Sigmoid colon (tissue), 7 donors: ENCODE data around the gene S100A6. TPM values are rescaled to one million over a fixed set of nuclear protein-coding genes. Genes with fewer than 3 reads are reported as not detected.

Source experiments
- DNase-seq: peaks from one replicate; pipeline ENCODE4 v3.0.0-alpha.2; 2019
- H3K27ac ChIP-seq, 4 donors: fragments of 200-600 bp; sonication (generic); one replicate each; pipeline ENCODE4 v1.5.1; 2016 to 2019; ENCODE audit warnings: mild to moderate bottlenecking in 1 of 4
- H3K27me3 ChIP-seq, 3 donors: fragments of 200-600 bp; sonication (generic); one replicate each; pipeline ENCODE4 v1.5.1; 2019; ENCODE audit warnings: mild to moderate bottlenecking in 1 of 3
- H3K36me3 ChIP-seq, 4 donors: fragments of 200-600 bp; sonication (generic); one replicate each; pipeline ENCODE4 v1.5.1; 2016 to 2019
- H3K4me1 ChIP-seq, 4 donors: fragments of 200-600 bp; sonication (generic); one replicate each; pipeline ENCODE4 v1.5.1; 2017 to 2019
- H3K4me3 ChIP-seq, 4 donors: fragments of 200-600 bp; sonication (generic); one replicate each; pipeline ENCODE4 v1.5.1; 2017 to 2019; ENCODE audit warnings: mild to moderate bottlenecking in 2 of 4, moderate library complexity in 1 of 4
- H3K9me3 ChIP-seq, 4 donors: fragments of 200-600 bp in 3 of 4; sonication (generic) in 3 of 4; one replicate each; pipeline versions ENCODE4 v1.5.1 to v1.6.1; 2013 to 2019
- CTCF ChIP-seq, 4 experiments: fragments of 450-650 bp in 3 of 4; fragments of 200-600 bp in 1 of 4; IDR thresholded peaks; one replicate each; pipeline ENCODE4 v1.5.1; 2016 to 2019; ENCODE audit warnings: antibody characterized with exemption in 4 of 4, mild to moderate bottlenecking in 3 of 4, moderate library complexity in 2 of 4
- EP300 ChIP-seq, 4 donors: sonication (generic); formaldehyde crosslinking; IDR thresholded peaks; one replicate each; pipeline ENCODE4 v1.6.1; 2017; ENCODE audit warnings: antibody characterized with exemption in 4 of 4
- POLR2A ChIP-seq, 2 donors: fragments of 450-650 bp; IDR thresholded peaks; one replicate each; pipeline ENCODE4 v1.6.1; 2016; ENCODE audit warnings: antibody characterized with exemption in 2 of 2, mild to moderate bottlenecking in 2 of 2, moderate library complexity in 2 of 2
- POLR2AphosphoS5 ChIP-seq, 4 donors: sonication (generic); formaldehyde crosslinking; IDR thresholded peaks; one replicate each; pipeline ENCODE4 v1.6.1; 2017; ENCODE audit warnings: antibody characterized with exemption in 4 of 4
- WGBS, 2 donors: extraction: QIAGEN DNeasy Blood & Tissue Kit; methylation state at CpG; one replicate each; pipeline ENCODE4 v1.1.7; 2013; 5-methylcytosine and 5-hydroxymethylcytosine counted together
- intact Hi-C: fragments of 100-400 bp; cut with DNase I; formaldehyde crosslinking; loops from one replicate; pipeline ENCODE4 v1.15.1; 2023
- polyA plus RNA-seq, 3 donors: library from polyadenylated mRNA; stranded (reverse); fragments of 200-250 nt; gene quantifications; one replicate each; pipeline ENCODE4 v1.2.3, GENCODE V29; 2013
- total RNA-seq, 4 donors: library from RNA; depleted of rRNA; stranded (reverse); fragments of >200 nt; gene quantifications; one replicate each; pipeline ENCODE4 v1.1.0, GENCODE V29; 2016
- donor health status: healthy with polysubstance abuse.
- donor health status: Bipolar disorder and iron deficiency.
- donor health status: healthy.

Gene S100A6
- total and polyA plus RNA-seq, 7 donors, result 445 to 7,223 (median 1,159) TPM

DNA sequence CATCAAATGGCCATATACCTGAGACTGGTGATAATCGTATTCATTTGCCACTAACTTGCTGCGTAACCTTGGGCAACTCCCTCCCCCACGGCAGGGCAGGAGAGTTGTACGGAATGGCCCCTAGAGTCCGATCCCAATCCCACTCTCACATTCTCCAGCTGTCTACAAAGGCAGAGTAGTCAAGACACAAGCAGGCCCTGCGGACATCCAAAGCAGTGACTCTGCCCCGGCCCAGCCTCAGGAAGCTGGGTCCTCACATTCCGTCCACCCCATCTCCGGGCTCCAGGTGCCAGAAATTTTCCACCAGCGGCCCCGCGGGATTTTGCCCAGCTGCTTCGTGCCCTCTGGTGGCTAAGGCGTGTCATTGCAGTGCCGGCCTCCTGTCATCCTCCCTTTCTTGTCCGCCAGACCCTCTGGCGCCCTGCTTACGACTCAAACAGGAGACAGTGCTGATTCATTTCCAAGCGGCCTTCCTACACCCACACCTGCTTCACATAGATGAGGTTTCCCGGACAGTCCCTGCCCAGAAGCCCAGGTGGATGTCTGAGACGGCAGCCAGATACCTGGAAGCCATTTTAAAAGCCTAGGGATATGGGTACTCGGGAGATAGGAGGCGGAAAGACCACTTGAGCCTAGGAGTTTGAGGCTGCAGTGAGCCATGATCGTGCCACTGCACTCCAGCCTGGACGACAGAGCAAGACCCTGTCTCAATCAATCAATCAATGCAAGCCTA lies 32.7 kb upstream of the S100A6 start:
- peak; percentile 98 to 100 (median 98) for TF ChIP-seq CTCF (IDR thresholded peaks at IDR 0.05)
- TF ChIP-seq POLR2A (IDR thresholded peaks at IDR 0.05), result no peak
- no peak for TF ChIP-seq EP300 (IDR thresholded peaks at IDR 0.05)
- TF ChIP-seq POLR2AphosphoS5 (IDR thresholded peaks at IDR 0.05), result peak in 3 of 4 donors; percentile 59 to 67 (median 65)
- Histone ChIP-seq H3K4me1 (peaks cover 0 to 53% (median 46%) of the 10 kb centered on the region in 4 donors), H3K9me3 (no peaks in the 10 kb centered on the region), H3K27me3 (no peaks in the 10 kb centered on the region), H3K4me3 (peak overlapping the region; percentile 3 to 37 (median 26)), H3K27ac (peak overlapping the region; percentile 90 to 97 (median 94)), H3K36me3 (no peaks in the 10 kb centered on the region)
- 7 to 17% methylated on average over 25 of the region's 25 CpGs for WGBS, 2 donors
- intact Hi-C loops, result loop anchor here (1.0 kb wide), 2 partner anchors 35 to 57 kb away; no protein-coding TSS in a partner anchor
- peak; percentile 96 for DNase-seq

DNA sequence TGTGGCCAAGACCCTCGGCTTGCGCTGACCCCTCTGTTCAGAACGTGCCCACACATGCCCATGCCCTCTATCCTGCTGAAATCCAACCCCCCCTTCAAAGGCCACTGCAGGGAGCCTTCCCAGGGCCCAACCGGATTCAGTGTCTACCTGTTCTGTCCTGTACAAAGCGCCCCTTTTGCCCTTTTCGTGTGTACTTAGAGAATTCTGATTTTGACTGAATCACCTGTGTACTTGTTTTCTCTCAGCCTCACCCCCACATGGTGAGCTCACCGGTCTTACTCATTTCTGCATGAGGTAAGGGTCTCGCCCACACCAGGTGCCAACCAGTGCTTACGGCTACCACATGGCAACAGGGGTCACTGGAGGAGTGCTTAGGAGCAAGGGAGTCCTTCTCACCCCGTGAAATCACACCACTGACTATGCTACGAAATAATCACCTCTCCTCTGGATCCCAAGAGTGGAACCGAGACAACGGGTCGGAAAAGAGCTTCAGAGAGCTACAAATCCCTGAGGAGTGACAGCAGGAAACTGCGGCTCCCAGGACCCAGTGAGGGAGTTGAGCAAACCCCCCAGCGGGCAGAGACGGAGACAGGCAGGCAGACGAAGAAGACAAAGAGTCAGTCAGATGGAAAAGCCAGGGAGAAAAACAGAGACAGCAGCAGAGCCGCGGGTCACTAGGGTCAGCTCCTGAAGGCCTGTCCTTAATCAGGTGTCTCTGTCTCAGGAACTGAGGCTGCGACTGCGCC lies 32.0 kb upstream of the S100A6 start:
- H3K4me3 ChIP-seq, result peak overlapping the region; percentile 3 to 37 (median 26)
- DNase-seq, result no peak
- H3K36me3 ChIP-seq, result no peaks in the 10 kb centered on the region
- peak overlapping the region; percentile 90 to 97 (median 94) for H3K27ac ChIP-seq
- intact Hi-C loops, result loop anchor here (1.0 to 2.0 kb wide), 3 partner anchors 34 to 59 kb away; partner anchors contain the start of gene S100A13
- H3K4me1 ChIP-seq, result peaks cover 0 to 47% (median 45%) of the 10 kb centered on the region in 4 donors
- no peaks in the 10 kb centered on the region for H3K27me3 ChIP-seq
- TF ChIP-seq POLR2AphosphoS5 (IDR thresholded peaks at IDR 0.05), result no peak
- TF ChIP-seq POLR2A (IDR thresholded peaks at IDR 0.05), result no peak
- TF ChIP-seq EP300 (IDR thresholded peaks at IDR 0.05), result no peak
- TF ChIP-seq CTCF (IDR thresholded peaks at IDR 0.05), result no peak
- WGBS, 2 donors, result 78 to 85% methylated on average over 22 of the region's 22 CpGs
- no peaks in the 10 kb centered on the region for H3K9me3 ChIP-seq

GRCh38 chr1:153566414-153567371 lies 30.9 kb upstream of the S100A6 start:
- intact Hi-C loops, result loop anchor here (2.0 kb wide), 1 partner anchor 60 kb away; the partner anchor contains the start of gene S100A13
- WGBS, 2 donors, result 32 to 49% methylated on average over 16 of the region's 16 CpGs
- Histone ChIP-seq H3K36me3 (no peaks in the 10 kb centered on the region), H3K4me3 (no peak overlapping the region), H3K4me1 (peaks cover 0 to 39% (median 37%) of the 10 kb centered on the region in 4 donors), H3K27ac (peak overlapping the region; percentile 90 to 97 (median 94)), H3K9me3 (no peaks in the 10 kb centered on the region), H3K27me3 (no peaks in the 10 kb centered on the region)
- peak; percentile 99 for DNase-seq
- TF ChIP-seq EP300 (IDR thresholded peaks at IDR 0.05), result peak in 2 of 4 donors; percentile 64 to 82
- peak in 1 of 2 donors; percentile 63 for TF ChIP-seq POLR2A (IDR thresholded peaks at IDR 0.05)
- TF ChIP-seq POLR2AphosphoS5 (IDR thresholded peaks at IDR 0.05), result peak; percentile 72 to 91 (median 82)
- TF ChIP-seq CTCF (IDR thresholded peaks at IDR 0.05), result no peak
